ENCODE measurements around the gene JSRP1.

The JSRP1 gene

GRCh38 chr19:2236314-2237050 lies 19.7 kb downstream of the JSRP1 start, which contains the start of the genes PLEKHJ1 and SF3A2:
Gene PLEKHJ1, minus strand, starts transcription at chr19:2236329. Its CDS starts 81 bp downstream, at chr19:2236248.
Gene SF3A2, plus strand, starts transcription at chr19:2236824. Its CDS starts 6,595 bp downstream, at chr19:2243419.
- DNase-seq: peak; percentile 99
- in situ Hi-C loops (cut with MboI; ENCODE audit: low pct_unique_long_range_greater_than_20kb, low sequenced_read_pairs): no loop called here

- in situ Hi-C loops (cut with MboI; ENCODE audit: low pct_unique_long_range_greater_than_20kb, low sequenced_read_pairs): no loop called here
- DNase-seq: no peak
Observed at GRCh38 chr19:2236064-2236313, 20.2 kb downstream of the JSRP1 start.

- DNase-seq: no peak
Observed at GRCh38 chr19:2235381-2236063, 20.7 kb downstream of the JSRP1 start.

GRCh38 chr19:2234996-2235380 lies 21.2 kb downstream of the JSRP1 start:
- DNase-seq: no peak
- in situ Hi-C loops (cut with MboI; ENCODE audit: low pct_unique_long_range_greater_than_20kb, low sequenced_read_pairs): no loop called here

More at GRCh38 chr19:2235381-2236063, 20.7 kb downstream of the JSRP1 start:
- in situ Hi-C loops (cut with MboI; ENCODE audit: low pct_unique_long_range_greater_than_20kb, low sequenced_read_pairs): no loop called here

GRCh38 chr19:2233601-2234280 lies 22.5 kb downstream of the JSRP1 start:
- in situ Hi-C loops (cut with MboI; ENCODE audit: low pct_unique_long_range_greater_than_20kb, low sequenced_read_pairs): no loop called here
- DNase-seq: no peak

GRCh38 chr19:2232286-2233151 lies 23.7 kb downstream of the JSRP1 start:
- DNase-seq: no peak
- in situ Hi-C loops (cut with MboI; ENCODE audit: low pct_unique_long_range_greater_than_20kb, low sequenced_read_pairs): no loop called here

GRCh38 chr19:2231621-2232221 lies 24.5 kb downstream of the JSRP1 start:
- in situ Hi-C loops (cut with MboI; ENCODE audit: low pct_unique_long_range_greater_than_20kb, low sequenced_read_pairs): no loop called here
- DNase-seq: no peak

GRCh38 chr19:2230807-2231533 lies 25.2 kb downstream of the JSRP1 start:
- in situ Hi-C loops (cut with MboI; ENCODE audit: low pct_unique_long_range_greater_than_20kb, low sequenced_read_pairs): no loop called here
- no peak for DNase-seq

GRCh38 chr19:2230033-2230531 lies 26.1 kb downstream of the JSRP1 start:
- in situ Hi-C loops (cut with MboI; ENCODE audit: low pct_unique_long_range_greater_than_20kb, low sequenced_read_pairs): no loop called here

GRCh38 chr19:2229103-2230032 lies 26.8 kb downstream of the JSRP1 start:
- in situ Hi-C loops (cut with MboI; ENCODE audit: low pct_unique_long_range_greater_than_20kb, low sequenced_read_pairs): no loop called here
- no peak for DNase-seq

More at GRCh38 chr19:2230033-2230531, 26.1 kb downstream of the JSRP1 start:
- DNase-seq: no peak

GRCh38 chr19:2228157-2229030 lies 27.8 kb downstream of the JSRP1 start:
- DNase-seq: no peak
- in situ Hi-C loops (cut with MboI; ENCODE audit: low pct_unique_long_range_greater_than_20kb, low sequenced_read_pairs): no loop called here

GRCh38 chr19:2227415-2228156 lies 28.6 kb downstream of the JSRP1 start:
- DNase-seq: no peak
- in situ Hi-C loops (cut with MboI; ENCODE audit: low pct_unique_long_range_greater_than_20kb, low sequenced_read_pairs): no loop called here

GRCh38 chr19:2226840-2227360 lies 29.3 kb downstream of the JSRP1 start:
- in situ Hi-C loops (cut with MboI; ENCODE audit: low pct_unique_long_range_greater_than_20kb, low sequenced_read_pairs): no loop called here

GRCh38 chr19:2226051-2226839 lies 30.0 kb downstream of the JSRP1 start:
- in situ Hi-C loops (cut with MboI; ENCODE audit: low pct_unique_long_range_greater_than_20kb, low sequenced_read_pairs): no loop called here
- DNase-seq: no peak

More at GRCh38 chr19:2226840-2227360, 29.3 kb downstream of the JSRP1 start:
- no peak for DNase-seq

Measured in KBM-7 (cell line).